Stimulated activated CD4-positive, alpha-beta T cell treated with anti-CD3 and anti-CD28 coated beads, TNF-alpha, amount 100 ng/mL, for 24 hours (primary cell): Measurements from ENCODE around the gene LRRC8C.

Experiments used
- DNase-seq, 3 experiments: peaks; one replicate each; pipeline ENCODE4 v3.0.0-alpha.2; 2020; ENCODE audit warnings: low read depth in 3 of 3

The LRRC8C gene

DNA sequence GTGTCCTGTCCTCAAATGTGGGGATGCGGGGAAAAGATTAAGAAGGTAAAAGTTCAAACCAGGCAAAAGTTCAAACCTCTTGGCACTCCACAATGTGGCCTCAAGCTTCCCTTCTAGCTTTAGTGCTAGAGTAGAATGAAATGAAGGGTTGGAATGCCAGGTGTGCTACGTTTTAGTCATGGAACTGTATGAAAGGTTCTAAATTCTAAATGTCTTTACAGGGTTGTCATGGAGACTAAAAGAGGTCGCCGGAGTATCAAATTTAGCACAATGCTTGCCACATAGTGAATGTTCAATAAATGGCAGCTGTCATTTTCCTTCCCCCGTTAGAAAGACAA, 130.7 kb downstream of the LRRC8C start:
- DNase-seq = no peak

GRCh38 chr1:89765774-89766173, 132.9 kb downstream of the LRRC8C start:
- no peak for DNase-seq

DNA sequence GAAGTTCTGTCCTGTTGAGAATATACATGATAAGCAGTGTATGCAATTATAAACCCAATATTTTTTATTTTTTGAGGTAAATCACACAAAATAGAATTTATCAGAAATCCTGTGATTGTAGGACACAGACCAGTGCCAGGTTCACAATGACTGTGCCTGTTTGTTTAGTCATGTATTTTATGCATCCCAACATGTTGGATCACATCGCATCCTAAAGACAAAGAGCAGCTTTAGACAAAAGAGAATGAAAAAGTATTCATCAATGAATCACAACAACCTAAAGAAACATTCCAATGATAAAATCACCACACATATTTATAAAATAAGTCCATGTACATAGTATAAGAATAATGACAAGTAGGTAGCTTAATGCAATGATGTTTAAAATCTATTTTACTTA, 134.7 kb downstream of the LRRC8C start:
- DNase-seq = no peak
